KBM-7 (cell line): ENCODE results near the gene C17orf78.
"Not testable (repeated sequence)": the region's sequence is repeated elsewhere in the genome, so short reads cannot be mapped to it uniquely, and the experiment has no call there.

Experiments used
- DNase-seq: peaks from one replicate; pipeline ENCODE4 v3.0.0-alpha.2; 2015
- in situ Hi-C: fragments of 300-500 bp; cut with MboI; formaldehyde crosslinking; loops from 2 replicates; pipeline ENCODE4 v1.14.3; 2020; ENCODE audit warnings: low sequenced_read_pairs, low pct_unique_long_range_greater_than_20kb, mixed read lengths

Gene C17orf78

GRCh38 chr17:37384560-37385149 lies 8.9 kb downstream of the C17orf78 start:
- in situ Hi-C loops, result loop anchor here (25.0 kb wide), 1 partner anchor 772 kb away; the partner anchor contains the start of gene MRM1
- no peak for DNase-seq

- DNase-seq, result no peak
- in situ Hi-C loops, result loop anchor here (25.0 kb wide), 1 partner anchor 773 kb away; the partner anchor contains the start of gene MRM1
Measured at GRCh38 chr17:37385474-37385990, 9.7 kb downstream of the C17orf78 start.

GRCh38 chr17:37386462-37386861 lies 10.7 kb downstream of the C17orf78 start:
- in situ Hi-C loops, result loop anchor here (25.0 kb wide), 1 partner anchor 774 kb away; the partner anchor contains the start of gene MRM1
- DNase-seq, result no peak

GRCh38 chr17:37388266-37388665 lies 12.5 kb downstream of the C17orf78 start:
- no peak for DNase-seq
- in situ Hi-C loops, result loop anchor here (25.0 kb wide), 1 partner anchor 776 kb away; the partner anchor contains the start of gene MRM1

GRCh38 chr17:37389160-37389559 lies 13.4 kb downstream of the C17orf78 start:
- in situ Hi-C loops, result loop anchor here (25.0 kb wide), 1 partner anchor 777 kb away; the partner anchor contains the start of gene MRM1
- DNase-seq, result no peak

GRCh38 chr17:37391146-37391545 lies 15.4 kb downstream of the C17orf78 start:
- DNase-seq, result no peak
- in situ Hi-C loops, result loop anchor here (25.0 kb wide), 1 partner anchor 779 kb away; the partner anchor contains the start of gene MRM1

- no peak for DNase-seq
- in situ Hi-C loops, result loop anchor here (25.0 kb wide), 1 partner anchor 780 kb away; the partner anchor contains the start of gene MRM1
Measured at GRCh38 chr17:37392024-37392590, 16.3 kb downstream of the C17orf78 start.

GRCh38 chr17:37393352-37393751 lies 17.6 kb downstream of the C17orf78 start:
- in situ Hi-C loops, result loop anchor here (25.0 kb wide), 1 partner anchor 781 kb away; the partner anchor contains the start of gene MRM1

GRCh38 chr17:37399265-37399803 lies 23.5 kb downstream of the C17orf78 start:
- in situ Hi-C loops, result loop anchor here (25.0 kb wide), 1 partner anchor 787 kb away; the partner anchor contains the start of gene MRM1
- DNase-seq, result no peak

More at GRCh38 chr17:37393352-37393751, 17.6 kb downstream of the C17orf78 start:
- DNase-seq, result no peak

- no peak for DNase-seq
- in situ Hi-C loops, result no loop called here
Measured at GRCh38 chr17:37400505-37400904, 24.7 kb downstream of the C17orf78 start.

- in situ Hi-C loops, DNase-seq: not testable (repeated sequence)
Measured at GRCh38 chr17:37405522-37405921, 29.7 kb downstream of the C17orf78 start.

- no peak for DNase-seq
- in situ Hi-C loops, result no loop called here
Measured at GRCh38 chr17:37405955-37406634, 30.3 kb downstream of the C17orf78 start.

GRCh38 chr17:37406635-37407461 lies 31.1 kb downstream of the C17orf78 start, which contains the start of the genes ACACA and TADA2A:
Gene ACACA (minus strand): TSS chr17:37406836. CDS start chr17:37406299, 537 bp downstream.
Gene TADA2A (plus strand): TSS chr17:37406886. CDS start chr17:37411366, 4,480 bp downstream.
- peak; percentile 80 for DNase-seq
- in situ Hi-C loops, result no loop called here

- in situ Hi-C loops, DNase-seq: not testable (repeated sequence)
Measured at GRCh38 chr17:37408145-37408479, 32.3 kb downstream of the C17orf78 start.

- DNase-seq, result no peak
- in situ Hi-C loops, result no loop called here
Measured at GRCh38 chr17:37410357-37410756, 34.6 kb downstream of the C17orf78 start.

- no peak for DNase-seq
Measured at GRCh38 chr17:37413875-37414519, 38.2 kb downstream of the C17orf78 start.

GRCh38 chr17:37417852-37418251 lies 42.1 kb downstream of the C17orf78 start:
- in situ Hi-C loops, result no loop called here
- DNase-seq, result no peak

More at GRCh38 chr17:37413875-37414519, 38.2 kb downstream of the C17orf78 start:
- in situ Hi-C loops, result no loop called here
